ENCODE results near the gene LRP2.
A peak's percentile ranks its signal among the peaks of the same experiment; 100 is the strongest.
"Not testable (repeated sequence)": the region's sequence is repeated elsewhere in the genome, so short reads cannot be mapped to it uniquely, and the experiment has no call there.

LRP2 gene

GRCh38 chr2:169301596-169302335 lies 60.6 kb downstream of the LRP2 start:
- no peak for DNase-seq

GRCh38 chr2:169300636-169301530 lies 61.5 kb downstream of the LRP2 start:
- no peak for DNase-seq

- DNase-seq = no peak
These were observed 64.3 kb downstream of the LRP2 start for GRCh38 chr2:169298007-169298406.

- DNase-seq = no peak
These were observed 68.2 kb downstream of the LRP2 start for GRCh38 chr2:169294001-169294675.

GRCh38 chr2:169291517-169291916 lies 70.8 kb downstream of the LRP2 start:
- no peak for DNase-seq

GRCh38 chr2:169290433-169290832 lies 71.9 kb downstream of the LRP2 start:
- no peak for DNase-seq

- no peak for DNase-seq
These were observed 74.7 kb downstream of the LRP2 start for GRCh38 chr2:169287666-169288065.

GRCh38 chr2:169286624-169287231 lies 75.6 kb downstream of the LRP2 start:
- no peak for DNase-seq

- peak in 3 of 56 donors; percentile 2 to 5 (median 3) for DNase-seq
These were observed 76.7 kb downstream of the LRP2 start for GRCh38 chr2:169285531-169286235.

GRCh38 chr2:169280502-169280901 lies 81.8 kb downstream of the LRP2 start:
- DNase-seq = no peak

- DNase-seq = peak in 2 of 56 donors; percentile 7 to 34
These were observed 86.5 kb downstream of the LRP2 start for GRCh38 chr2:169275696-169276444.

GRCh38 chr2:169272010-169272409 lies 90.3 kb downstream of the LRP2 start:
- no peak for DNase-seq

- not testable (repeated sequence) for DNase-seq
These were observed 91.8 kb downstream of the LRP2 start for GRCh38 chr2:169270574-169270973.

- DNase-seq = no peak
These were observed 96.7 kb downstream of the LRP2 start for GRCh38 chr2:169265591-169265990.

GRCh38 chr2:169260846-169261642 lies 101.3 kb downstream of the LRP2 start:
- DNase-seq = no peak

GRCh38 chr2:169260246-169260645 lies 102.1 kb downstream of the LRP2 start:
- peak in 2 of 56 donors; percentile 1 to 5 for DNase-seq

GRCh38 chr2:169259402-169259801 lies 102.9 kb downstream of the LRP2 start:
- DNase-seq = no peak

GRCh38 chr2:169258045-169258601 lies 104.2 kb downstream of the LRP2 start:
- no peak for DNase-seq

GRCh38 chr2:169254774-169255173 lies 107.6 kb downstream of the LRP2 start:
- no peak for DNase-seq
